Measurements from ENCODE around the gene TFR2.

Gene TFR2

GRCh38 chr7:100570954-100571828 lies 70.2 kb downstream of the TFR2 start:
- no peak for DNase-seq

All from central memory CD4-positive, alpha-beta T cell (primary cell).